ENCODE measurements around the gene PHC3.
"Not testable (repeated sequence)": the region's sequence is repeated elsewhere in the genome, so short reads cannot be mapped to it uniquely, and the experiment has no call there.

PHC3 gene

DNA sequence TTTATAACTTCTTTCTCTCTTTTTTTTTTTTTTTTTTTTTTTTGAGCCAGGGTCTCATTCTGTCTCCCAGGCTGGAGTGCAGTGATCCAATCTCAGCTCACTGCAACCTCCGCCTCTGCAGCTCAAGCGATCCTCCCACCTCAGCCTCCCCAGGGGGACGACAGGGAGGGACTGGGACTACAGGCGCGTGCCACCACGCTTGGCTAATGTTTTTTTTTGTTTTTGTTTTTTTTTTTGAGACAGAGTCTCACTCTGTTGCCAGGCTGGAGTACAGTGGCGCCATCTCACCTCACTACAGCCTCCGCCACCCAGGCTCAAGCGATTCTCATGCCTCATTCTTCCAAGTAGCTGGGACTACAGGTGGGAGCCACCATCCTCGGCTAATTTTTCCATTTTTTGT lies 23.0 kb upstream of the PHC3 start:
- DNase-seq (ENCODE audit: low spot score) = no peak
- ChIA-PET CTCF (interaction anchor here (0.7 kb wide), 2 partner anchors 95 to 526 kb away, joined by 3 read pairs; no protein-coding TSS in a partner anchor), POLR2A (ENCODE audit: low non-redundant PET) (no interaction called here)
- no peak overlapping the region for H3K27ac ChIP-seq
- TF ChIP-seq, protein P1, sequence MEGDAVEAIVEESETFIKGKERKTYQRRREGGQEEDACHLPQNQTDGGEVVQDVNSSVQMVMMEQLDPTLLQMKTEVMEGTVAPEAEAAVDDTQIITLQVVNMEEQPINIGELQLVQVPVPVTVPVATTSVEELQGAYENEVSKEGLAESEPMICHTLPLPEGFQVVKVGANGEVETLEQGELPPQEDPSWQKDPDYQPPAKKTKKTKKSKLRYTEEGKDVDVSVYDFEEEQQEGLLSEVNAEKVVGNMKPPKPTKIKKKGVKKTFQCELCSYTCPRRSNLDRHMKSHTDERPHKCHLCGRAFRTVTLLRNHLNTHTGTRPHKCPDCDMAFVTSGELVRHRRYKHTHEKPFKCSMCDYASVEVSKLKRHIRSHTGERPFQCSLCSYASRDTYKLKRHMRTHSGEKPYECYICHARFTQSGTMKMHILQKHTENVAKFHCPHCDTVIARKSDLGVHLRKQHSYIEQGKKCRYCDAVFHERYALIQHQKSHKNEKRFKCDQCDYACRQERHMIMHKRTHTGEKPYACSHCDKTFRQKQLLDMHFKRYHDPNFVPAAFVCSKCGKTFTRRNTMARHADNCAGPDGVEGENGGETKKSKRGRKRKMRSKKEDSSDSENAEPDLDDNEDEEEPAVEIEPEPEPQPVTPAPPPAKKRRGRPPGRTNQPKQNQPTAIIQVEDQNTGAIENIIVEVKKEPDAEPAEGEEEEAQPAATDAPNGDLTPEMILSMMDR (conservative IDR thresholded peaks at IDR 0.05; ENCODE audit: low read depth) = no peak

DNA sequence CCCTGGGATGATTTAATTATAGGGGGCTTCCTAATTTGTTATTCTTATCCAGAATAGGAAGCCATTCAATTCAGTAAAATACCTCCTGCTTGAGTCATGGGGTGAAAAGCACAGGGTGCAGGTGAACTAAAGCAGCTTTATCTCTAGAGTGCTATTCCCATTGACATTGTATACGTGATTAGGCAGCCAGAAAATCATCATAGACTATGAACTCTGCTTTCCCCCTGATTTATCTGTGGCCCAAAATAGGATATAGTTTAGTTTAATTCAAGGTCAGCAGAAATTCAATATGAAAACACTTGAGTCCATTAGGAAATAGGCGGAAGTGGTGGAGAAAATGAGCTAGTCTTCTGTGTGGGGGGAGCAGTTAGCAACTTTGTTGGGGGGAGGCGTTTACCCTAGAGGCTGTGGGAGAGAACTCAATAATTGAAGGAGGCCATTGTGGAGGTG lies 22.5 kb upstream of the PHC3 start:
- TF ChIP-seq, protein P1 (conservative IDR thresholded peaks at IDR 0.05; ENCODE audit: low read depth) = no peak
- no peak for DNase-seq (ENCODE audit: low spot score)
- ChIA-PET POLR2A (ENCODE audit: low non-redundant PET) (no interaction called here), CTCF (interaction anchor here (0.7 to 1.0 kb wide), 3 partner anchors 15 to 525 kb away, joined by 3 to 6 read pairs (median 3); no protein-coding TSS in a partner anchor)
- H3K27ac ChIP-seq = no peak overlapping the region

DNA sequence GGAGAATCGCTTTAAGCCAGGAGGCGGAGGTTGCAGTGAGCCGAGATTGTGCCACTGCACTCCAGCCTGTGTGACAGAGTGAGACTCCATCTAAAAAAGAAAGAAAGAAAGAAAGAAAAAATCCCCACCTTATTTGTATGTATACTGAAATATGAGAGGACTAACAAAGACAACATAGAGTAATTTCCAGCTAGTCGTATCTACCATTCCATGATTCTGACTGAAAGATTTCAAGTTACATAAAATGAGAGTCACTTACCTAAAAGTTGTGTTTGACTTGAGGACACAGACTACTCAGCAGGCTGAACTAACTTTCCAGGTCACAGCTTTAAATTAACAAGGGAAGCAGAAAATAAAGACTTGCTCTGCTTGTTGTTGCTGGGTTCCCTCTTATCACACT lies 21.9 kb upstream of the PHC3 start:
- POLR2A ChIA-PET (ENCODE audit: low non-redundant PET) = no interaction called here
- DNase-seq (ENCODE audit: low spot score) = no peak
- TF ChIP-seq, protein P1 (conservative IDR thresholded peaks at IDR 0.05; ENCODE audit: low read depth) = no peak

DNA sequence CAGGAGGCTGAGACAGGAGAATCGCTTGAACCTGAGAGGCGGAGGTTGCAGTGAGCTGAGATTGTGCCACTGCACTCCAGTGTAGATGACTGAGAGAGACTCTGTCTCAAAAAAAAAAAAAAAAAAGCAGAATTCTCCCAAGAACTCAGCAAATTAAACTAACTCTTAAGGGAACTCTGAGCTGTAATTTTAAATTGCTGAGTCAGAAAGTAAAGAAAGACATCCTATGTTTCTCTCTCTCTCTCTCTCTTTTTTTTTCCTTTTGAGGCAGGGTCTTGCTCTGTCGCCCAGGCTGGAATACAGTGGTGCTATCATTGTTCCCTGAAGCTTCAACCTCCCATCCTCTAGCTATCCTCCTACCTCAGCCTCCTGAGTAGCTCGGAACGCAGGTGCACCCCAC lies 20.0 kb upstream of the PHC3 start:
- TF ChIP-seq, protein P1 (conservative IDR thresholded peaks at IDR 0.05; ENCODE audit: low read depth) = no peak
- CTCF ChIA-PET = interaction anchor here (0.5 kb wide), 1 partner anchor 28 kb away, joined by 4 read pairs; no protein-coding TSS in a partner anchor
- POLR2A ChIA-PET (ENCODE audit: low non-redundant PET) = interaction anchor here (0.7 kb wide), 1 partner anchor 156 kb away, joined by 5 read pairs; no protein-coding TSS in a partner anchor
- DNase-seq (ENCODE audit: low spot score) = no peak
- H3K27ac ChIP-seq = no peak overlapping the region

More for the DNA sequence above, 21.9 kb upstream of the PHC3 start:
- no peak overlapping the region for H3K27ac ChIP-seq
- CTCF ChIA-PET = interaction anchor here (1.0 kb wide), 1 partner anchor 14 kb away, joined by 6 read pairs; no protein-coding TSS in a partner anchor

DNA sequence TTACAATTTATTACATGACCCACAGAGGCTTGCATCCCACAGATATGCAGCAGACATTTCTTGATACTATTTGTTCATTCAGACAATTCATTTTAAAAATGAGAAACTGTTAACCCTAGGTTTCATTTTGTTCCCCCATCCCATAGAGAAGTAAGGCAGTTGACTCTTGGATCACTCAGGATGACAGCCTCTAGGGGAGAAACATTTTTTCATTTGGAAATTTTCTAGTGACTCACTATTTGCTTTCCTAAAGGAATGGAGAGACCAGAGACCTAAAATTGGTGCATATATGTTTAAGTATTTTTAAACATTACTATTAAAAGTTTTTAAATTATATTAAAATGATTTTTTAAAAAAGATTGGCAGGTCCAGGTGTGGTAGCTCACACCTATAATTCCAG lies 19.5 kb upstream of the PHC3 start:
- POLR2A ChIA-PET (ENCODE audit: low non-redundant PET) = no interaction called here
- no peak overlapping the region for H3K27ac ChIP-seq
- TF ChIP-seq, protein P1 (conservative IDR thresholded peaks at IDR 0.05; ENCODE audit: low read depth) = no peak
- no peak for DNase-seq (ENCODE audit: low spot score)
- CTCF ChIA-PET = no interaction called here

DNA sequence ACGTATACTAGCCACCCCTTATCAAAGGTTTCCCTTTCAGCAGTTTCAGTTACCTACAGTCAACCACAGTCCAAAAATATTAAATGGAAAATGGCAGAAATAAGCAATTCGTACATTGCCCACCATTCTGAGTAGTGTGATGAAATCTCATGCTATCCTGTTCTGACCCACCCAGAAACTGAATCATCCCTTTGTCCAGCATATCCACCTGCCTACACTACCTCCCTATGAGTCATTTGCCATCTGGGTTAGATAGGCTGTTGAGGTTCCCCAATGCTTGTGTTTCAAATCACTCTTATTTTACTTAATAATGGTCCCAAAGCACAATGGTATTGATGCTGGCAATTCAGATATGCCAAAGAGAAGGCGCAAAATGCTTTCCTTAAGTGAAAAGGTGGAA lies 15.3 kb upstream of the PHC3 start:
- ChIA-PET POLR2A (ENCODE audit: low non-redundant PET) (no interaction called here), CTCF (no interaction called here)
- DNase-seq (ENCODE audit: low spot score) = peak; percentile 79

DNA sequence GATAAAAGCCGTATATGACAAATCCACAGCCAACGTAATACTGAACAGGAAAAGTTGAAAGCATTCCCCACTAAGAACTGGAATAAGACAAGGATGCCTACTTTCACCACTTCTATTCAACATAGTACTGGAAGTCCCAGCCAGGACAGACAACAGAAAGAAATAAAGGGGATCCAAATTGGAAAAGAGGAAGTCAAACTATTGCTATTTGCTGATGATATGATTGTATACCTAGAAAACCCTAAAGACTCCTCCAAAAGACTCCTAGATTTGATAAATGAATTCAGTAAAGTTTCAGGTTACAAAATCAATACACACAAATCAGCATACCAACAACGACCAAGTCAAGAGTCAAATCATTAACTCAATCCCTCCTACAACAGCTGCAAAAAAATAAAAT lies 14.2 kb upstream of the PHC3 start:
- POLR2A ChIA-PET (ENCODE audit: low non-redundant PET); H3K27ac ChIP-seq; DNase-seq (ENCODE audit: low spot score); CTCF ChIA-PET: not testable (repeated sequence)

More for the DNA sequence above, 15.3 kb upstream of the PHC3 start:
- TF ChIP-seq, protein P1 (conservative IDR thresholded peaks at IDR 0.05; ENCODE audit: low read depth) = no peak
- no peak overlapping the region for H3K27ac ChIP-seq

Measured in RWPE1 (cell line).